Neural crest cell (in vitro differentiated cells): Measurements from ENCODE around the gene NHS. TPM values are rescaled to one million over a fixed set of nuclear protein-coding genes. Genes with fewer than 3 reads are reported as not detected.

Experiments used
- DNase-seq: peaks from one replicate; pipeline ENCODE4 v3.0.0; 2021; ENCODE audit warnings: low read depth, mixed read lengths, low spot score
- H3K27ac Mint-ChIP-seq: one replicate; pipeline ENCODE4 v1.8.0; 2021; ENCODE audit warnings: mild to moderate bottlenecking, mixed read lengths; ENCODE audit not compliant: unreplicated experiment
- H3K27me3 Mint-ChIP-seq: 2 replicates; pipeline ENCODE4 v1.8.0; 2021; ENCODE audit warnings: low read depth, mild to moderate bottlenecking, mixed read lengths
- H3K36me3 Mint-ChIP-seq: 2 replicates; pipeline ENCODE4 v1.8.0; 2021; ENCODE audit warnings: low read depth, mild to moderate bottlenecking, mixed read lengths
- H3K4me1 Mint-ChIP-seq: 2 replicates; pipeline ENCODE4 v1.8.0; 2021; ENCODE audit warnings: mixed read lengths
- H3K4me3 Mint-ChIP-seq: one replicate; pipeline ENCODE4 v1.8.0; 2021; ENCODE audit warnings: mild to moderate bottlenecking, mixed read lengths
- H3K9me3 Mint-ChIP-seq: 2 replicates; pipeline ENCODE4 v1.8.0; 2021; ENCODE audit warnings: mixed read lengths
- CTCF ChIP-seq: fragments of 200-600 bp; sonication (generic); conservative IDR thresholded peaks from 2 replicates; pipeline ENCODE4 v1.5.0; 2021; ENCODE audit warnings: antibody characterized with exemption, mild to moderate bottlenecking
- total RNA-seq: library from RNA; stranded (reverse); gene quantifications from 2 replicates; pipeline ENCODE4 v1.2.1, GENCODE V29; 2021

NHS gene
- total RNA-seq, 1 donor from 2014 or later: 10.7 TPM

DNA sequence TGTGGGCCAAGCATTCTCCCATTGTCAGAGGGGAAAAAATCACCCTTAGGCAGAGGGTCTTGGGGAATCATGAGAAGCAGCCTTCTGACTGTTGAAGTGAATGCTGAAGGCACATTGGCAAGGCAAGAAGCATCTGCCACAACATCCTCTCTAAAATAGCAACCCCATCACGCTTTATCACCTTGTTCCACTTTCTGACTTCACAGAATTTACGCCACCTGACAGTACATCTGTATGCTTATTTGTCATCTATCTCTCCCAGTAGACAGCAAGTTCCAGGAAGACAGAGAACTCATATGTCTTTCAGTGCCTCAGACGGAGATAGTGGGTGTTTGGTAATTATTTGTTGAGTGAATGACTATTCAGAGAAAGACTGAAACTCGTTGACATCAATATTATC, 293.9 kb downstream of the NHS start:
- TF ChIP-seq CTCF: no peak
- H3K9me3 Mint-ChIP-seq: no peaks in the 10 kb centered on the region
- H3K27ac Mint-ChIP-seq: no peak overlapping the region
- no peaks in the 10 kb centered on the region for H3K27me3 Mint-ChIP-seq
- no peaks in the 10 kb centered on the region for H3K36me3 Mint-ChIP-seq
- no peak for DNase-seq
- peaks cover 19% of the 10 kb centered on the region for H3K4me1 Mint-ChIP-seq
- H3K4me3 Mint-ChIP-seq: no peak overlapping the region

GRCh38 chrX:17669458-17669857, 294.5 kb downstream of the NHS start:
- DNase-seq: no peak
- H3K4me3 Mint-ChIP-seq: no peak overlapping the region
- H3K4me1 Mint-ChIP-seq: peaks cover 19% of the 10 kb centered on the region
- no peaks in the 10 kb centered on the region for H3K27me3 Mint-ChIP-seq
- no peaks in the 10 kb centered on the region for H3K9me3 Mint-ChIP-seq
- H3K36me3 Mint-ChIP-seq: no peaks in the 10 kb centered on the region
- no peak for TF ChIP-seq CTCF
- no peak overlapping the region for H3K27ac Mint-ChIP-seq

DNA sequence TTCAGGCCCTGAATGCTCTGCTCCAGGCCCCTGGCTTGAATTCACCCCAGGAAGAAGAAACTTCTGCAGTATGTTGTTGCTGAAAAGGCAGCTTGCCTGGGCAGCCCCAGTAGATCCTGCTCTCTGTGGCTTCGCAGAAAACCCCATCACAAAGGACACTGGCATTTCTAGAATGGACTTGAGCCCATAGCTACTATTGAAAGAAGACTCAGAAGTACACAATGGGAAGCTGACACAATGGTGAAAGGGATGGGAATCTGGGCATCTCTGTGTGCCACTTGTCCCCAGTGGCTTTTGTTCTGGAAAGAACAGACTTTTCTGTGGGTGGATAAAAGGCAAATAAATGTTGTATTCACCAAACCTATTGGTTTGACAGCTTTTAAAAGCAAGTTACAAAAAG, 294.9 kb downstream of the NHS start:
- Mint-ChIP-seq H3K36me3 (no peaks in the 10 kb centered on the region), H3K4me1 (peaks cover 19% of the 10 kb centered on the region), H3K27me3 (no peaks in the 10 kb centered on the region), H3K9me3 (peaks cover 2% of the 10 kb centered on the region), H3K4me3 (no peak overlapping the region), H3K27ac (no peak overlapping the region)
- no peak for DNase-seq
- no peak for TF ChIP-seq CTCF

DNA sequence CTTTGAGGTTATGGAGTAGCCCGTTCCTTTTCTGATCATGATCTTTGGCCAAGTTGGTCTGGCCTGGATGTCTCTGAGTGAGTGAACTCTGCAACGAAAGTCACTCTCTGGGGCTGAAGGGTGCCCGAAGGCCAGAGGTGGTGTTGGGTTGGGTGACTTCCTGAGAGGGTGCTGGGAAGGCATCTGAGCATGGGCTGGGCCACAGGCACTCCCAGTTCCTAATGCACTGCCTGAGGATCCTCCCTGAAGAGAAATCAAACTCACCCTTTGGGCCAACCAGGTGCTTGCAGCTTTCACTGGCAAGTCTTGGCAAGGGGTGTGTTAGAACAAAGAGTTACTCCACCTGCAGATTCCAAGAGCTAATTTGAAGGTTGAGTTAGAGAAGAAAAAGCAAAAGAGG, 295.9 kb downstream of the NHS start:
- H3K4me1 Mint-ChIP-seq: peaks cover 19% of the 10 kb centered on the region
- no peak overlapping the region for H3K27ac Mint-ChIP-seq
- H3K27me3 Mint-ChIP-seq: no peaks in the 10 kb centered on the region
- no peak for DNase-seq
- H3K36me3 Mint-ChIP-seq: no peaks in the 10 kb centered on the region
- peaks cover 2% of the 10 kb centered on the region for H3K9me3 Mint-ChIP-seq
- H3K4me3 Mint-ChIP-seq: no peak overlapping the region
- no peak for TF ChIP-seq CTCF

DNA sequence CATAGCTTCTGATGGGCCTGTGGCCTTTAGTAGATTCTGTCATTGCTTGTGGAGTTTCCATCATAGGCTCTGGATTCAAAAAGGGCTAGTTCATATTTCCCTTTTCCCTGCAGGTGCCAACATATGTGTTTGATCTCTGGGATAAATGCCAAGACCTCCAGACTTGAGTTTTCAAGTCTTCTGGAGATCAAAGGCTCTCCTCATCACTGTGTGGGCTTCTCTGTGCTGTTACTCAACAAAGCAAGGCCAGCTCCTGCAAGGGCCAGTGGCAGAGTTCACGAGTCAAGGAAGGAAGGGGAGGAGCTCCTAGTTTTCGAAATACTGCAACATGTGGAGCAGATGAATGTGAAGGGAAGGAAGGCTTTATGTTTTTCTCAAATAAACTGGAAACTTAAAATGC, 299.6 kb downstream of the NHS start:
- no peak for TF ChIP-seq CTCF
- no peaks in the 10 kb centered on the region for H3K27me3 Mint-ChIP-seq

DNA sequence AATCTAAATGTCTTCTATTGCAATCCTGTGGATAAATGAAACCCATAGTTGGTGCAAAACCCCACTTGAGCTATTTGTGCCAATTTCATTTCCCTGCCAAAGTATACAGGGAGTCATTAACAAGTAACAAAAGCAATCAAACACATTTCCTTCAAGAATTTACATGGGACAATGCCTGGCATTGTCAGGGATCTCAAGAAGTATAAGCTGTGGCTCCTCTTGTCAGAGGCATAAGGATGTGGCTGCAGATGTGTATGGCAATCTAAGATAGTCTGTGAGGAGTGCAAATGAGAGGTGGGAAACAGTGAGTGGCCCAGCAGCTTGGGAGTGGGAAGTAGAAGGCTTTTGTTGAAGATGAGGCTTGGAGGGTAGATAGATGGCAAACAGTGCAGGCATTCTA, 304.3 kb downstream of the NHS start:
- Mint-ChIP-seq H3K9me3 (peaks cover 4% of the 10 kb centered on the region), H3K4me3 (no peak overlapping the region), H3K36me3 (no peaks in the 10 kb centered on the region), H3K4me1 (peaks cover 9% of the 10 kb centered on the region), H3K27me3 (no peaks in the 10 kb centered on the region), H3K27ac (no peak overlapping the region)
- no peak for TF ChIP-seq CTCF
- no peak for DNase-seq

More for the DNA sequence above, 299.6 kb downstream of the NHS start:
- Mint-ChIP-seq H3K4me1 (peaks cover 21% of the 10 kb centered on the region), H3K9me3 (peaks cover 2% of the 10 kb centered on the region), H3K4me3 (no peak overlapping the region), H3K27ac (no peak overlapping the region), H3K36me3 (no peaks in the 10 kb centered on the region)
- no peak for DNase-seq
